ENCODE measurements around the gene STRIP2. TPM values are rescaled to one million over a fixed set of nuclear protein-coding genes. Genes with fewer than 3 reads are reported as not detected.

The STRIP2 gene
- total and polyA plus RNA-seq, 2 experiments from 2014 or later, result 4.7 to 10.6 TPM

DNA sequence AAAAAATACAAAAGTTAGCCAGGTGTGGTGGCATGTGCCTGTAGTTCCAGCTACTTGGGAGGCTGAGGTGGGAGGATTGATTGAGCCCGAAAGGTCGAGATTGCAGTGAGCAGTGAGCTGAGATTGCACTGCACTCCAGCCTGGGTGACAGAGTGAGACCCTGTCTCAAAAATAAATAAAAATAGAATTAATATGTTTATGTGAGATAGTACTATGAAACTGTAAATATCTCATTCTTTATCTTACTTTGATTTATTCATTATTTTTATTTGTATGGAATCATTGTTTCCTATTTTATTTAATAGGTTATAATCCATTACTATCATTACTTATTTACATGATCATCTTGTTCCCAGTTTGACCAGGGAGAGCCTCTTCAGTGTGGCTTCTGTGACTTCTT, 41.0 kb upstream of the STRIP2 start:
- Histone ChIP-seq H3F3A (replicated peaks; ENCODE audit: low read depth) (no peaks in the 10 kb centered on the region), H3K4me2 (no peak overlapping the region), H3K79me2 (replicated peaks; ENCODE audit: insufficient read depth) (no peaks in the 10 kb centered on the region), H3K27ac (ENCODE audit: low read depth) (no peak overlapping the region), H3K36me3 (ENCODE audit: insufficient read depth) (no peaks in the 10 kb centered on the region), H3K9me2 (ENCODE audit: insufficient read depth) (no peaks in the 10 kb centered on the region), H3K27me3 (ENCODE audit: insufficient read depth) (no peaks in the 10 kb centered on the region), H3K4me3 (no peak overlapping the region), H4K20me1 (replicated peaks; ENCODE audit: insufficient read depth) (no peaks in the 10 kb centered on the region), H2AFZ (no peak overlapping the region), H3K4me1 (ENCODE audit: insufficient read depth) (peaks cover 5% of the 10 kb centered on the region; the same call in 1 of the 2 replicates)
- no peak overlapping the region for H3K27ac Mint-ChIP-seq
- H3K27me3 Mint-ChIP-seq (ENCODE audit: insufficient read depth, low read depth, poor library complexity), result no peaks in the 10 kb centered on the region
- peaks cover 12% of the 10 kb centered on the region for H3K4me1 Mint-ChIP-seq
- DNase-seq (ENCODE audit: low spot score) (no peak), ATAC-seq (no peak)
- H3K36me3 Mint-ChIP-seq (ENCODE audit: low read depth), result no peaks in the 10 kb centered on the region
- H3K4me3 Mint-ChIP-seq, result no peak overlapping the region
- no peaks in the 10 kb centered on the region for H3K9me3 Mint-ChIP-seq
- TF ChIP-seq STAT1 (IDR thresholded peaks at IDR 0.05; ENCODE audit: unreplicated experiment) (no peak), NANOG (IDR thresholded peaks at IDR 0.05; ENCODE audit: borderline replicate concordance) (no peak), ZNF114 (CRISPR knock-in tag; IDR thresholded peaks at IDR 0.05) (no peak), EZH2phosphoT487 (IDR thresholded peaks at IDR 0.05; ENCODE audit: unreplicated experiment) (no peak), EZH2 (IDR thresholded peaks at IDR 0.05; ENCODE audit: low read depth, unreplicated experiment) (no peak), CREB1 (CRISPR knock-in tag; IDR thresholded peaks at IDR 0.05; ENCODE audit: low read depth) (no peak), JUNB (IDR thresholded peaks at IDR 0.05; ENCODE audit: unreplicated experiment) (no peak)
- TF ChIP-seq, protein P1, sequence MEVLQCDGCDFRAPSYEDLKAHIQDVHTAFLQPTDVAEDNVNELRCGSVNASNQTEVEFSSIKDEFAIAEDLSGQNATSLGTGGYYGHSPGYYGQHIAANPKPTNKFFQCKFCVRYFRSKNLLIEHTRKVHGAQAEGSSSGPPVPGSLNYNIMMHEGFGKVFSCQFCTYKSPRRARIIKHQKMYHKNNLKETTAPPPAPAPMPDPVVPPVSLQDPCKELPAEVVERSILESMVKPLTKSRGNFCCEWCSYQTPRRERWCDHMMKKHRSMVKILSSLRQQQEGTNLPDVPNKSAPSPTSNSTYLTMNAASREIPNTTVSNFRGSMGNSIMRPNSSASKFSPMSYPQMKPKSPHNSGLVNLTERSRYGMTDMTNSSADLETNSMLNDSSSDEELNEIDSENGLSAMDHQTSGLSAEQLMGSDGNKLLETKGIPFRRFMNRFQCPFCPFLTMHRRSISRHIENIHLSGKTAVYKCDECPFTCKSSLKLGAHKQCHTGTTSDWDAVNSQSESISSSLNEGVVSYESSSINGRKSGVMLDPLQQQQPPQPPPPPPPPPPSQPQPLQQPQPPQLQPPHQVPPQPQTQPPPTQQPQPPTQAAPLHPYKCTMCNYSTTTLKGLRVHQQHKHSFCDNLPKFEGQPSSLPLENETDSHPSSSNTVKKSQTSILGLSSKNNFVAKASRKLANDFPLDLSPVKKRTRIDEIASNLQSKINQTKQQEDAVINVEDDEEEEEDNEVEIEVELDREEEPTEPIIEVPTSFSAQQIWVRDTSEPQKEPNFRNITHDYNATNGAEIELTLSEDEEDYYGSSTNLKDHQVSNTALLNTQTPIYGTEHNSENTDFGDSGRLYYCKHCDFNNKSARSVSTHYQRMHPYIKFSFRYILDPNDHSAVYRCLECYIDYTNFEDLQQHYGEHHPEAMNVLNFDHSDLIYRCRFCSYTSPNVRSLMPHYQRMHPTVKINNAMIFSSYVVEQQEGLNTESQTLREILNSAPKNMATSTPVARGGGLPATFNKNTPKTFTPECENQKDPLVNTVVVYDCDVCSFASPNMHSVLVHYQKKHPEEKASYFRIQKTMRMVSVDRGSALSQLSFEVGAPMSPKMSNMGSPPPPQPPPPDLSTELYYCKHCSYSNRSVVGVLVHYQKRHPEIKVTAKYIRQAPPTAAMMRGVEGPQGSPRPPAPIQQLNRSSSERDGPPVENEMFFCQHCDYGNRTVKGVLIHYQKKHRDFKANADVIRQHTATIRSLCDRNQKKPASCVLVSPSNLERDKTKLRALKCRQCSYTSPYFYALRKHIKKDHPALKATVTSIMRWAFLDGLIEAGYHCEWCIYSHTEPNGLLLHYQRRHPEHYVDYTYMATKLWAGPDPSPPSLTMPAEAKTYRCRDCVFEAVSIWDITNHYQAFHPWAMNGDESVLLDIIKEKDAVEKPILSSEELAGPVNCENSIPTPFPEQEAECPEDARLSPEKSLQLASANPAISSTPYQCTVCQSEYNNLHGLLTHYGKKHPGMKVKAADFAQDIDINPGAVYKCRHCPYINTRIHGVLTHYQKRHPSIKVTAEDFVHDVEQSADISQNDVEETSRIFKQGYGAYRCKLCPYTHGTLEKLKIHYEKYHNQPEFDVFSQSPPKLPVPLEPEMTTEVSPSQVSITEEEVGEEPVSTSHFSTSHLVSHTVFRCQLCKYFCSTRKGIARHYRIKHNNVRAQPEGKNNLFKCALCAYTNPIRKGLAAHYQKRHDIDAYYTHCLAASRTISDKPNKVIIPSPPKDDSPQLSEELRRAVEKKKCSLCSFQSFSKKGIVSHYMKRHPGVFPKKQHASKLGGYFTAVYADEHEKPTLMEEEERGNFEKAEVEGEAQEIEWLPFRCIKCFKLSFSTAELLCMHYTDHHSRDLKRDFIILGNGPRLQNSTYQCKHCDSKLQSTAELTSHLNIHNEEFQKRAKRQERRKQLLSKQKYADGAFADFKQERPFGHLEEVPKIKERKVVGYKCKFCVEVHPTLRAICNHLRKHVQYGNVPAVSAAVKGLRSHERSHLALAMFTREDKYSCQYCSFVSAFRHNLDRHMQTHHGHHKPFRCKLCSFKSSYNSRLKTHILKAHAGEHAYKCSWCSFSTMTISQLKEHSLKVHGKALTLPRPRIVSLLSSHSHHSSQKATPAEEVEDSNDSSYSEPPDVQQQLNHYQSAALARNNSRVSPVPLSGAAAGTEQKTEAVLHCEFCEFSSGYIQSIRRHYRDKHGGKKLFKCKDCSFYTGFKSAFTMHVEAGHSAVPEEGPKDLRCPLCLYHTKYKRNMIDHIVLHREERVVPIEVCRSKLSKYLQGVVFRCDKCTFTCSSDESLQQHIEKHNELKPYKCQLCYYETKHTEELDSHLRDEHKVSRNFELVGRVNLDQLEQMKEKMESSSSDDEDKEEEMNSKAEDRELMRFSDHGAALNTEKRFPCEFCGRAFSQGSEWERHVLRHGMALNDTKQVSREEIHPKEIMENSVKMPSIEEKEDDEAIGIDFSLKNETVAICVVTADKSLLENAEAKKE (CRISPR knock-in tag; IDR thresholded peaks at IDR 0.05), result no peak
- TF ChIP-seq, protein P2, sequence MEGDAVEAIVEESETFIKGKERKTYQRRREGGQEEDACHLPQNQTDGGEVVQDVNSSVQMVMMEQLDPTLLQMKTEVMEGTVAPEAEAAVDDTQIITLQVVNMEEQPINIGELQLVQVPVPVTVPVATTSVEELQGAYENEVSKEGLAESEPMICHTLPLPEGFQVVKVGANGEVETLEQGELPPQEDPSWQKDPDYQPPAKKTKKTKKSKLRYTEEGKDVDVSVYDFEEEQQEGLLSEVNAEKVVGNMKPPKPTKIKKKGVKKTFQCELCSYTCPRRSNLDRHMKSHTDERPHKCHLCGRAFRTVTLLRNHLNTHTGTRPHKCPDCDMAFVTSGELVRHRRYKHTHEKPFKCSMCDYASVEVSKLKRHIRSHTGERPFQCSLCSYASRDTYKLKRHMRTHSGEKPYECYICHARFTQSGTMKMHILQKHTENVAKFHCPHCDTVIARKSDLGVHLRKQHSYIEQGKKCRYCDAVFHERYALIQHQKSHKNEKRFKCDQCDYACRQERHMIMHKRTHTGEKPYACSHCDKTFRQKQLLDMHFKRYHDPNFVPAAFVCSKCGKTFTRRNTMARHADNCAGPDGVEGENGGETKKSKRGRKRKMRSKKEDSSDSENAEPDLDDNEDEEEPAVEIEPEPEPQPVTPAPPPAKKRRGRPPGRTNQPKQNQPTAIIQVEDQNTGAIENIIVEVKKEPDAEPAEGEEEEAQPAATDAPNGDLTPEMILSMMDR (conservative IDR thresholded peaks at IDR 0.05; ENCODE audit: low read depth in 2 of 2), result no peak
- TF ChIP-seq, protein P3, sequence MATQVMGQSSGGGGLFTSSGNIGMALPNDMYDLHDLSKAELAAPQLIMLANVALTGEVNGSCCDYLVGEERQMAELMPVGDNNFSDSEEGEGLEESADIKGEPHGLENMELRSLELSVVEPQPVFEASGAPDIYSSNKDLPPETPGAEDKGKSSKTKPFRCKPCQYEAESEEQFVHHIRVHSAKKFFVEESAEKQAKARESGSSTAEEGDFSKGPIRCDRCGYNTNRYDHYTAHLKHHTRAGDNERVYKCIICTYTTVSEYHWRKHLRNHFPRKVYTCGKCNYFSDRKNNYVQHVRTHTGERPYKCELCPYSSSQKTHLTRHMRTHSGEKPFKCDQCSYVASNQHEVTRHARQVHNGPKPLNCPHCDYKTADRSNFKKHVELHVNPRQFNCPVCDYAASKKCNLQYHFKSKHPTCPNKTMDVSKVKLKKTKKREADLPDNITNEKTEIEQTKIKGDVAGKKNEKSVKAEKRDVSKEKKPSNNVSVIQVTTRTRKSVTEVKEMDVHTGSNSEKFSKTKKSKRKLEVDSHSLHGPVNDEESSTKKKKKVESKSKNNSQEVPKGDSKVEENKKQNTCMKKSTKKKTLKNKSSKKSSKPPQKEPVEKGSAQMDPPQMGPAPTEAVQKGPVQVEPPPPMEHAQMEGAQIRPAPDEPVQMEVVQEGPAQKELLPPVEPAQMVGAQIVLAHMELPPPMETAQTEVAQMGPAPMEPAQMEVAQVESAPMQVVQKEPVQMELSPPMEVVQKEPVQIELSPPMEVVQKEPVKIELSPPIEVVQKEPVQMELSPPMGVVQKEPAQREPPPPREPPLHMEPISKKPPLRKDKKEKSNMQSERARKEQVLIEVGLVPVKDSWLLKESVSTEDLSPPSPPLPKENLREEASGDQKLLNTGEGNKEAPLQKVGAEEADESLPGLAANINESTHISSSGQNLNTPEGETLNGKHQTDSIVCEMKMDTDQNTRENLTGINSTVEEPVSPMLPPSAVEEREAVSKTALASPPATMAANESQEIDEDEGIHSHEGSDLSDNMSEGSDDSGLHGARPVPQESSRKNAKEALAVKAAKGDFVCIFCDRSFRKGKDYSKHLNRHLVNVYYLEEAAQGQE (IDR thresholded peaks at IDR 0.05; ENCODE audit: unreplicated experiment), result no peak
